DOHH2 (cell line): Measurements from ENCODE around the gene GATB.

ENCODE experiments used
- H3F3A ChIP-seq: fragments of 200-600 bp; sonication (generic), shearing (Covaris generic); 2 replicates; pipeline ENCODE4 v1.6.0; 2016; ENCODE audit warnings: antibody characterized with exemption, mild to moderate bottlenecking; ENCODE audit not compliant: control insufficient read depth, insufficient read depth
- H3K27ac ChIP-seq: fragments of 200-600 bp; sonication (generic); 2 replicates; pipeline ENCODE4 v1.5.1; 2014; ENCODE audit warnings: low read depth, mild to moderate bottlenecking, low read length, moderate library complexity
- H3K27me3 ChIP-seq: fragments of 200-600 bp; sonication (generic); 2 replicates; pipeline ENCODE4 v1.6.1; 2014; ENCODE audit warnings: mild to moderate bottlenecking, low read length, mixed read lengths; ENCODE audit not compliant: control insufficient read depth
- H3K36me3 ChIP-seq: fragments of 200-600 bp; sonication (generic); 2 replicates; pipeline ENCODE4 v1.6.1; 2014; ENCODE audit warnings: mild to moderate bottlenecking, low read length, moderate library complexity, mixed read lengths; ENCODE audit not compliant: control insufficient read depth
- H3K4me1 ChIP-seq: fragments of 200-600 bp; sonication (generic); 2 replicates; pipeline ENCODE4 v1.6.1; 2014; ENCODE audit warnings: mild to moderate bottlenecking, low read length, mixed read lengths; ENCODE audit not compliant: control insufficient read depth
- H3K4me2 ChIP-seq: fragments of 200-600 bp; sonication (generic); 2 replicates; pipeline ENCODE4 v1.6.0; 2014; ENCODE audit warnings: mild to moderate bottlenecking, low read length, moderate library complexity
- H3K4me3 ChIP-seq: fragments of 200-600 bp; sonication (generic); 2 replicates; pipeline ENCODE4 v1.5.1; 2014; ENCODE audit warnings: mild to moderate bottlenecking, low read length, mixed read lengths
- H3K79me2 ChIP-seq: fragments of 200-600 bp; sonication (generic); 2 replicates; pipeline ENCODE4 v1.6.1; 2014; ENCODE audit warnings: mild to moderate bottlenecking, low read length, mixed read lengths; ENCODE audit not compliant: control insufficient read depth
- H3K9me2 ChIP-seq: fragments of 200-600 bp; sonication (generic); replicated peaks from 2 replicates; pipeline ENCODE4 v1.6.1; 2014; ENCODE audit warnings: mild to moderate bottlenecking, low read length, mixed read lengths; ENCODE audit not compliant: control insufficient read depth
- H3K9me3 ChIP-seq: fragments of 200-600 bp; sonication (generic); 2 replicates; pipeline ENCODE4 v1.6.1; 2014; ENCODE audit warnings: antibody characterized with exemption, low read length, mixed read lengths; ENCODE audit not compliant: control insufficient read depth, insufficient read depth
- H4K20me1 ChIP-seq: fragments of 200-600 bp; sonication (generic); 2 replicates; pipeline ENCODE4 v1.6.0; 2014; ENCODE audit warnings: low read depth, mild to moderate bottlenecking, antibody characterized with exemption, low read length, moderate library complexity; ENCODE audit not compliant: control insufficient read depth, insufficient read depth
- CTCF ChIP-seq: fragments of 200-600 bp; sonication (generic); IDR thresholded peaks from one replicate; pipeline ENCODE4 v1.5.1; 2014; ENCODE audit warnings: antibody characterized with exemption, mild to moderate bottlenecking, low read depth, low read length; ENCODE audit not compliant: poor library complexity, severe bottlenecking
- EZH2phosphoT487 ChIP-seq: fragments of 200-600 bp; sonication (generic); IDR thresholded peaks from 2 replicates; pipeline ENCODE4 v1.6.1; 2017; ENCODE audit warnings: borderline replicate concordance, mild to moderate bottlenecking, antibody characterized with exemption, low read length, moderate library complexity, mixed read lengths

Gene GATB

GRCh38 chr4:151669990-151670389, 90.8 kb downstream of the GATB start:
- no peak for TF ChIP-seq CTCF
- no peak for TF ChIP-seq EZH2phosphoT487
- Histone ChIP-seq H3K4me3 (no peak overlapping the region), H3K36me3 (no peaks in the 10 kb centered on the region)

GRCh38 chr4:151668689-151669402, 92.0 kb downstream of the GATB start:
- Histone ChIP-seq H3K4me2 (no peak overlapping the region), H3K4me1 (no peaks in the 10 kb centered on the region)
- TF ChIP-seq EZH2phosphoT487 (no peak), CTCF (no peak)

More at GRCh38 chr4:151669990-151670389, 90.8 kb downstream of the GATB start:
- Histone ChIP-seq H3K27ac (no peak overlapping the region), H3K9me3 (no peaks in the 10 kb centered on the region), H3K79me2 (no peaks in the 10 kb centered on the region), H3K9me2 (no peaks in the 10 kb centered on the region), H4K20me1 (no peaks in the 10 kb centered on the region), H3K4me2 (no peak overlapping the region), H3K27me3 (no peaks in the 10 kb centered on the region), H3F3A (no peaks in the 10 kb centered on the region), H3K4me1 (no peaks in the 10 kb centered on the region)

GRCh38 chr4:151667666-151668065, 93.1 kb downstream of the GATB start:
- no peaks in the 10 kb centered on the region for H3K9me3 ChIP-seq
- no peaks in the 10 kb centered on the region for H4K20me1 ChIP-seq
- no peaks in the 10 kb centered on the region for H3K4me1 ChIP-seq
- H3K27me3 ChIP-seq: no peaks in the 10 kb centered on the region
- no peaks in the 10 kb centered on the region for H3K79me2 ChIP-seq
- no peak for TF ChIP-seq CTCF
- no peak for TF ChIP-seq EZH2phosphoT487
- H3K36me3 ChIP-seq: no peaks in the 10 kb centered on the region
- no peak overlapping the region for H3K4me2 ChIP-seq
- H3F3A ChIP-seq: no peaks in the 10 kb centered on the region
- H3K4me3 ChIP-seq: no peak overlapping the region
- H3K27ac ChIP-seq: no peak overlapping the region
- H3K9me2 ChIP-seq: no peaks in the 10 kb centered on the region

More at GRCh38 chr4:151668689-151669402, 92.0 kb downstream of the GATB start:
- Histone ChIP-seq H3K9me3 (no peaks in the 10 kb centered on the region), H3K79me2 (no peaks in the 10 kb centered on the region), H3K9me2 (no peaks in the 10 kb centered on the region), H3K27ac (no peak overlapping the region), H3K36me3 (no peaks in the 10 kb centered on the region), H3F3A (no peaks in the 10 kb centered on the region), H4K20me1 (no peaks in the 10 kb centered on the region), H3K27me3 (no peaks in the 10 kb centered on the region), H3K4me3 (no peak overlapping the region)
